ENCODE measurements around the gene TRIM42. TPM values are rescaled to one million over a fixed set of nuclear protein-coding genes. Genes with fewer than 3 reads are reported as not detected.

Gene TRIM42
- total and polyA plus RNA-seq, 2 of the 8 experiments (the other 6 are each of a cell fraction or from before 2014, with no cell fraction given) = not detected

DNA sequence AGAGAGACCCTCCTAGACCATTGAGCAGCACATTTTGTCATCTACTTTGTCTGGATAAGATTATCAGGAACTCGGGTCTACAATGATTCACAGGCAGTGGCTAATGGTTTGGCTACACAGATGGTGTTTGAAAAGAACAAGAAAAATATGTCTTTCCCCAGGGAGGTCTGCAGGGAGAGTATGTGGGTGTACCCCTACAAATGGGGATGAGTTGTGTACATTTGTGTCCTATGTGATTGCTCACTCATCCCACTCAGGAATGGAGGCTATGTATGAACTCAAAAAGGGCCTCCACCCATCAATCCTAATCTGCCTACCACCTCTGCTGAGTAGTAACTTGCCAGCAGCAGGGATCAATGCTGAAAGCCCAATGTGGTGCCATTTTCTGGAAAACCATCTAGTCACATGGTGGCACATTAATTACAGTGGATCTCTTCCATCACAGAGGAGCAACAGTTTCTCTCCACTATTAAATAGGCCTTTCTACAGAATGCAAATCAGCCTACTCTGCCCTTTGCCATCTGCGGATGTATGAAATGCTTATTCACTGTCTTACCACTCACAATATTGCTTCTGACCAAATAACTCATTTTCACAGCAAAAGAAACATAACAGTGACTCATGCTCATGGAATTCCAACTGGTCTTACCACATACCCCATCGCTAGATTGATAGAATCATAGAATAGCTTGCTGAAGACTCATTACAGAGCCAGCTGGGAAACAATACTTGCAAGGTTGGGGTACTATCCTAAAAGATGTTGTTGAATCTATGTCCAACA, 48.3 kb upstream of the TRIM42 start:
- CTCF ChIA-PET (ENCODE audit: partially characterized antibody) = no interaction called here
- H3K4me3 ChIP-seq (ENCODE audit: extremely low read depth in 1 of 4, insufficient read depth in 2 of 4, low read depth in 3 of 4, low read length in 4 of 4) = no peak overlapping the region
- DNase-seq (ENCODE audit: low read depth in 1 of 2, low spot score in 2 of 2) (no peak), FAIRE-seq (no peak)
- no peak overlapping the region for H4K5ac ChIP-seq (ENCODE audit: insufficient read length, low read depth, low read length)
- H2BK20ac ChIP-seq (ENCODE audit: low read length) = no peak overlapping the region
- no peak overlapping the region for H3K14ac ChIP-seq (ENCODE audit: insufficient read length)
- no peaks in the 10 kb centered on the region for H3K79me1 ChIP-seq (ENCODE audit: low read depth, low read length)
- POLR2A ChIA-PET (ENCODE audit: partially characterized antibody) = no interaction called here
- no peak overlapping the region for H3K4me2 ChIP-seq (ENCODE audit: insufficient read depth in 1 of 2, low read depth in 2 of 2, low read length in 2 of 2)
- no peaks in the 10 kb centered on the region for H3K79me2 ChIP-seq (ENCODE audit: control insufficient read depth in 1 of 2, insufficient read depth in 2 of 2, low read length in 2 of 2)
- no peak overlapping the region for H4K91ac ChIP-seq (replicated peaks; ENCODE audit: insufficient read length, low read length)
- WGBS, 2 experiments (ENCODE audit: extremely low coverage in 1 of 2, insufficient coverage in 1 of 2, insufficient read length in 1 of 2, insufficient replicate concordance in 2 of 2, low coverage in 1 of 2, low lambda C conversion rate in 2 of 2, missing lambda C conversion rate in 1 of 2) = 88% methylated on average over 3 of the region's 3 CpGs; no CpG with 5 or more reads in 1 of the 2 experiments
- H2BK5ac ChIP-seq (ENCODE audit: low read depth, low read length) = no peak overlapping the region
- no peak overlapping the region for H3K9ac ChIP-seq (replicated peaks in 1 of 4; ENCODE audit: extremely low read depth in 1 of 4, low read depth in 3 of 4, low read length in 3 of 4)
- H3K27me3 ChIP-seq (replicated peaks in 1 of 4; ENCODE audit: control insufficient read depth in 3 of 4, extremely low read depth in 1 of 4, insufficient read depth in 3 of 4, low read length in 3 of 4) = no peaks in the 10 kb centered on the region
- no peaks in the 10 kb centered on the region for H4K20me1 ChIP-seq (replicated peaks in 1 of 2; ENCODE audit: control insufficient read depth in 1 of 2, insufficient read depth in 2 of 2, low read length in 2 of 2)
- no peaks in the 10 kb centered on the region for H3K4me1 ChIP-seq (replicated peaks in 1 of 4; ENCODE audit: control insufficient read depth in 3 of 4, insufficient read depth in 4 of 4, low read length in 3 of 4)
- no peak overlapping the region for H3K23ac ChIP-seq (ENCODE audit: insufficient read length)
- no peaks in the 10 kb centered on the region for H3K36me3 ChIP-seq (ENCODE audit: control insufficient read depth in 2 of 4, insufficient read depth in 4 of 4, low read length in 3 of 4)
- H4K8ac ChIP-seq (ENCODE audit: extremely low read depth, insufficient read depth, low read length) = no peak overlapping the region
- H3K27ac ChIP-seq (ENCODE audit: low read depth, low read length) = no peak overlapping the region
- no peak overlapping the region for H3K56ac ChIP-seq (replicated peaks; ENCODE audit: insufficient read length, low read depth, low read length)
- H3K23me2 ChIP-seq (ENCODE audit: low read depth, low read length) = no peaks in the 10 kb centered on the region
- H3K4ac ChIP-seq (replicated peaks; ENCODE audit: insufficient read length, low read depth, low read length) = no peak overlapping the region
- H2AK5ac ChIP-seq (ENCODE audit: low read depth, low read length) = no peak overlapping the region; the same call in 1 of the 2 replicates
- H2AFZ ChIP-seq (ENCODE audit: low read length) = no peak overlapping the region
- H3K18ac ChIP-seq (ENCODE audit: extremely low read depth, low read length) = no peak overlapping the region
- TF ChIP-seq GTF2F1 (IDR thresholded peaks at IDR 0.05; ENCODE audit: borderline replicate concordance, low read depth, low read length) (no peak), JUND (IDR thresholded peaks at IDR 0.05; ENCODE audit: low read length) (peak; percentile 45; the same call in 1 of the 2 replicates)
- no peak overlapping the region for H2BK120ac ChIP-seq (replicated peaks; ENCODE audit: low read depth, low read length)
- no peak overlapping the region for H2BK12ac ChIP-seq (ENCODE audit: low read depth, low read length)
- H2BK15ac ChIP-seq (ENCODE audit: low read length) = no peak overlapping the region
- H3K9me3 ChIP-seq (ENCODE audit: insufficient read depth in 2 of 2, low read depth in 1 of 2, low read length in 1 of 2) = no peaks in the 10 kb centered on the region
